A549 (cell line): ENCODE data around the gene SH3PXD2A. TPM values are rescaled to one million over a fixed set of nuclear protein-coding genes. Genes with fewer than 3 reads are reported as not detected.
A peak's percentile ranks its signal among the peaks of the same experiment; 100 is the strongest.

Experiments
- ATAC-seq, 2 experiments: fragments of 200-7000 bp in 1 of 2; fragments of >200 bp in 1 of 2; cut with Nextera tagmentation in 1 of 2; cut with Tn5 transposase in 1 of 2; 3 replicates each; pipeline versions ENCODE4 v1.8.0 to v1.9.1; 2018 to 2020; ENCODE audit warnings: mild to moderate bottlenecking in 1 of 2, moderate library complexity in 1 of 2
- CTCF ChIA-PET: fragments of 300-600 bp; sonication (Branson Sonifier 250); formaldehyde crosslinking; extraction: SDS; loops from one replicate; lab custom pipeline; 2021; ENCODE audit warnings: antibody characterized with exemption, inconsistent platforms; lab: Yijun Ruan, JAX
- POLR2A ChIA-PET: fragments of 350-600 bp; formaldehyde crosslinking; extraction: SDS; loops from one replicate; lab custom pipeline; 2021; ENCODE audit warnings: antibody characterized with exemption, inconsistent platforms; lab: Yijun Ruan, JAX
- DNase-seq, 2 experiments: peaks; one replicate each; pipeline versions ENCODE4 v3.0.0 to v3.0.0-alpha.2; 2011 to 2016; ENCODE audit warnings: low read depth in 1 of 2, low spot score in 1 of 2
- FAIRE-seq: peaks from 2 replicates; lab custom pipeline; 2011; peaks lifted over from hg19 to GRCh38; lab: Jason Lieb, UNC
- H3K27ac ChIP-seq, 2 experiments: fragments of >200 bp; sonication (Bioruptor Twin); formaldehyde crosslinking; 3 replicates each; pipeline ENCODE4 v1.5.1; 2016 to 2017
- H3K4me1 ChIP-seq: fragments of >200 bp; sonication (Bioruptor Twin); formaldehyde crosslinking; 3 replicates; pipeline ENCODE4 v1.6.1; 2016
- H3K4me2 ChIP-seq: fragments of >200 bp; sonication (Bioruptor Twin); formaldehyde crosslinking; 3 replicates; pipeline ENCODE4 v1.6.1; 2016
- H3K4me3 ChIP-seq: fragments of >200 bp; sonication (Bioruptor Twin); formaldehyde crosslinking; 3 replicates; pipeline ENCODE4 v1.5.1; 2016
- H3K9me3 ChIP-seq: fragments of >200 bp; sonication (Bioruptor Twin); formaldehyde crosslinking; 3 replicates; pipeline ENCODE4 v1.6.1; 2016
- BHLHE40 ChIP-seq: IDR thresholded peaks from 2 replicates; pipeline ENCODE4 v1.6.1; 2012; ENCODE audit warnings: low read depth, low read length, inconsistent platforms
- CBX2 ChIP-seq: fragments of 200-600 bp; sonication (generic); IDR thresholded peaks from 2 replicates; pipeline ENCODE4 v1.6.1; 2016; ENCODE audit warnings: low read depth, mild to moderate bottlenecking, borderline replicate concordance
- CHD4 ChIP-seq: fragments of 200-600 bp; sonication (generic); IDR thresholded peaks from 2 replicates; pipeline ENCODE4 v1.6.1; 2016; ENCODE audit warnings: antibody characterized with exemption, mild to moderate bottlenecking, borderline replicate concordance
- CTCF ChIP-seq: fragments of >200 bp; sonication (Bioruptor Twin); formaldehyde crosslinking; IDR thresholded peaks from 3 replicates; pipeline ENCODE4 v1.5.1; 2016
- E2F6 ChIP-seq: IDR thresholded peaks from 2 replicates; pipeline ENCODE4 v1.6.1; 2012; ENCODE audit warnings: low read depth, borderline replicate concordance
- FOSL2 ChIP-seq, 2 experiments: fragments of 450-650 bp in 1 of 2; fragments of >200 bp in 1 of 2; sonication (Bioruptor Twin) in 1 of 2; formaldehyde crosslinking; IDR thresholded peaks; 2 replicates each; pipeline versions ENCODE4 v1.5.0 to v1.6.1; 2016 to 2020; ENCODE audit warnings: mild to moderate bottlenecking in 1 of 2, moderate library complexity in 1 of 2
- GATA3 ChIP-seq: IDR thresholded peaks from 2 replicates; pipeline ENCODE4 v1.6.1; 2012; ENCODE audit warnings: borderline replicate concordance
- HOXB13 ChIP-seq: fragments of 250-450 bp; sonication (Bioruptor Pico); IDR thresholded peaks from 2 replicates; pipeline ENCODE4 v1.5.0; 2020; ENCODE audit warnings: low read depth, mild to moderate bottlenecking, moderate library complexity
- MAX ChIP-seq: IDR thresholded peaks from 2 replicates; pipeline ENCODE4 v1.6.1; 2012
- SMC3 ChIP-seq: fragments of >200 bp; sonication (Bioruptor Twin); formaldehyde crosslinking; IDR thresholded peaks from 3 replicates; pipeline ENCODE4 v1.6.1; 2018; ENCODE audit warnings: inconsistent platforms
- TP53 ChIP-seq: fragments of 250-450 bp; sonication (Bioruptor Pico); IDR thresholded peaks from 2 replicates; pipeline ENCODE4 v1.5.0; 2021; ENCODE audit warnings: mild to moderate bottlenecking, moderate library complexity
- USF2 ChIP-seq: fragments of 450-650 bp; IDR thresholded peaks from 2 replicates; pipeline ENCODE4 v1.6.1; 2014; ENCODE audit warnings: antibody characterized with exemption
- ZC3H11A ChIP-seq: fragments of 450-650 bp; IDR thresholded peaks from 2 replicates; pipeline ENCODE4 v1.6.1; 2014; ENCODE audit warnings: antibody characterized with exemption, mild to moderate bottlenecking
- ZFP36 ChIP-seq: fragments of 450-650 bp; IDR thresholded peaks from 2 replicates; pipeline ENCODE4 v1.6.1; 2014; ENCODE audit warnings: borderline replicate concordance; ENCODE audit not compliant: partially characterized antibody
- WGBS: methylation state at CpG from one replicate; pipeline ENCODE4 v1.1.6; 2017; ENCODE audit errors: missing lambda C conversion rate; 5-methylcytosine and 5-hydroxymethylcytosine counted together
- polyA plus RNA-seq, 4 experiments: library from polyadenylated mRNA; depleted of rRNA in 3 of 4; stranded (reverse); fragments of >200 nt; fragmentation: RNase III in 1 of 4; extraction: RNeasy Plus Mini Kit Qiagen cat#74134 plus additional on column Dnase treatment in 1 of 4; gene quantifications; 2 replicates in 3 of 4; 3 replicates in 1 of 4; pipeline ENCODE4 v1.2.3, GENCODE V29; 2011 to 2017
- TF ChIP-seq, protein P1 (sequence below): IDR thresholded peaks from 2 replicates; pipeline ENCODE4 v1.6.1; 2012

Gene SH3PXD2A
- polyA plus RNA-seq, 2 of the 4 experiments (the other 2 are of a cell fraction): 2.4 to 3.9 TPM

- TF ChIP-seq FOSL2 (IDR thresholded peaks at IDR 0.05) (no peak), FOSL2 (CRISPR knock-in tag; IDR thresholded peaks at IDR 0.05) (no peak), ZFP36 (no peak)
These were observed 64.8 kb downstream of the SH3PXD2A start (continued) for GRCh38 chr10:103790580-103790979.

DNA sequence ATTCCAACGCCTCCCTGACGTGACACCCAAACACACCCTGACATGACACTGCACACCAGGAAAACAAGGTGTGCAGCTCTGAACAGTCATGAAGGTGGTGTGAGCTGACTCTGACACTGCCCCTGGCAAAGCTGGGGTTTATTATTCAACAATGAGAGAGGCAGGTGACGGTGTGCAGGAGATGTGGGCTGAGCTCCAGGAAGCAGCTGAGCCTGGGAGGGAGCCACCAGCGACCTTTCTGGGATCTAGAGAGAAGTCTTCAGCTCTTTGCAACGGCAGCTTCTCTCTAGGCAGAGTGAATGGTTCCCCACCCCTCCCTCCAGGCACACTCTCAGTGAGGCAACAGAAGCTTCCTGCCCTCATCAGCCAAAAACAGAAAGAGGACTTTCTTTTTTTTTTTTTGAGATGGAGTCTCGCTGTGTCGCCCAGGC is 65.6 kb downstream of the SH3PXD2A start:
- CTCF ChIA-PET: interaction anchor here (0.6 to 1.3 kb wide), 6 partner anchors 12 to 849 kb away, joined by 3 to 4 read pairs (median 3); no protein-coding TSS in a partner anchor
- WGBS: 76% methylated on average over 7 of the region's 7 CpGs
- no peak overlapping the region for H3K4me2 ChIP-seq
- ATAC-seq (no peak), FAIRE-seq (no peak), DNase-seq (no peak)
- no peaks in the 10 kb centered on the region for H3K9me3 ChIP-seq
- TF ChIP-seq ZC3H11A (no peak), CTCF (no peak), CBX2 (no peak)
- peaks cover 42% of the 10 kb centered on the region for H3K4me1 ChIP-seq
- POLR2A ChIA-PET: no interaction called here
- no peak overlapping the region for H3K4me3 ChIP-seq
- H3K27ac ChIP-seq: peak overlapping the region in 1 of 2 experiments; percentile 32; a peak in 1 of 6 replicates

- Histone ChIP-seq H3K27ac (peak overlapping the region in 1 of 2 experiments; percentile 32; a peak in 1 of 6 replicates), H3K4me2 (no peak overlapping the region), H3K9me3 (no peaks in the 10 kb centered on the region), H3K4me1 (peaks cover 38% of the 10 kb centered on the region), H3K4me3 (no peak overlapping the region)
- ChIA-PET CTCF (interaction anchor here (0.7 to 1.4 kb wide), 8 partner anchors 9 to 102 kb away, joined by 3 read pairs; no protein-coding TSS in a partner anchor), POLR2A (no interaction called here)
- DNase-seq (no peak), FAIRE-seq (no peak), ATAC-seq (no peak)
- TF ChIP-seq BHLHE40 (no peak), HOXB13 (no peak), CHD4 (no peak), USF2 (no peak), MAX (no peak)
- whole genome bisulfite sequencing: 87% methylated on average over 6 of the region's 6 CpGs
These were observed 66.2 kb downstream of the SH3PXD2A start for GRCh38 chr10:103789161-103789560.

GRCh38 chr10:103787331-103787730 is 68.0 kb downstream of the SH3PXD2A start:
- ChIA-PET POLR2A (no interaction called here), CTCF (interaction anchor here (1.0 to 1.3 kb wide), 3 partner anchors 13 to 67 kb away, joined by 3 to 4 read pairs (median 4); no protein-coding TSS in a partner anchor)
- Histone ChIP-seq H3K27ac (peak overlapping the region in 1 of 2 experiments; percentile 14; a peak in 1 of 6 replicates), H3K4me2 (no peak overlapping the region), H3K9me3 (no peaks in the 10 kb centered on the region), H3K4me1 (peaks cover 19% of the 10 kb centered on the region), H3K4me3 (no peak overlapping the region)
- DNase-seq (no peak), FAIRE-seq (no peak), ATAC-seq (no peak)
- no peak for TF ChIP-seq BHLHE40
- no peak for TF ChIP-seq TP53
- TF ChIP-seq GATA3: no peak
- no peak for TF ChIP-seq CTCF
- TF ChIP-seq, protein P1, sequence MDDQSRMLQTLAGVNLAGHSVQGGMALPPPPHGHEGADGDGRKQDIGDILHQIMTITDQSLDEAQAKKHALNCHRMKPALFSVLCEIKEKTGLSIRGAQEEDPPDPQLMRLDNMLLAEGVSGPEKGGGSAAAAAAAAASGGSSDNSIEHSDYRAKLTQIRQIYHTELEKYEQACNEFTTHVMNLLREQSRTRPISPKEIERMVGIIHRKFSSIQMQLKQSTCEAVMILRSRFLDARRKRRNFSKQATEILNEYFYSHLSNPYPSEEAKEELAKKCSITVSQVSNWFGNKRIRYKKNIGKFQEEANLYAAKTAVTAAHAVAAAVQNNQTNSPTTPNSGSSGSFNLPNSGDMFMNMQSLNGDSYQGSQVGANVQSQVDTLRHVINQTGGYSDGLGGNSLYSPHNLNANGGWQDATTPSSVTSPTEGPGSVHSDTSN: no peak
- TF ChIP-seq SMC3: no peak
- TF ChIP-seq ZC3H11A: no peak
- TF ChIP-seq E2F6: no peak
- WGBS: 63% methylated on average over 3 of the region's 3 CpGs
